Stomach (tissue), 4 donors: Measurements from ENCODE around the gene SLK.

Experiments
- POLR2A ChIP-seq, 4 donors: fragments of 450-650 bp; IDR thresholded peaks; one replicate each; pipeline ENCODE4 v1.6.1; 2016; ENCODE audit warnings: antibody characterized with exemption in 4 of 4, control low read depth in 2 of 4, mild to moderate bottlenecking in 1 of 4, moderate library complexity in 1 of 4
- TF ChIP-seq, protein P1 (sequence below), 7 experiments: fragments of 450-650 bp in 4 of 7; fragments of 200-600 bp in 3 of 7; sonication (generic) in 3 of 7; IDR thresholded peaks; one replicate each; pipeline ENCODE4 v1.5.1; 2016 to 2019; ENCODE audit warnings: antibody characterized with exemption in 7 of 7, control low read depth in 2 of 7, mild to moderate bottlenecking in 1 of 7

DNA sequence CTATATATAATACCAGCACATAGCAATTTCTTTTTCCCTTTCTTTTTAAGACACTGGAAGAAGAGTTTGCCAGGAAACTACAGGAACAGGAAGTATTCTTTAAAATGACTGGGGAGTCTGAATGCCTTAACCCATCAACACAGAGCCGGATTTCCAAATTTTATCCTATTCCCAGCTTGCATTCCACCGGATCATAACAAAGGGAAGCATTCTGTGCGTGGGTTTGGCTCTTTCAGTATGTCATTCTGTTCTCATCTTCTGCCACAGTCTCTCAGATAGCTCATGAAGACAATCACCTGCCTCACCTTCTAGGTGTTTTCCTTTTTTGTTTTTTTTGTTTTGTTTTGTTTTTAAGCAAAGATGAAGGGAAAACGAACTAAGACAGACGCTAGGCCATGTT, 58.6 kb downstream of the SLK start:
- TF ChIP-seq POLR2A (IDR thresholded peaks at IDR 0.05) = no peak
- TF ChIP-seq, protein P1, sequence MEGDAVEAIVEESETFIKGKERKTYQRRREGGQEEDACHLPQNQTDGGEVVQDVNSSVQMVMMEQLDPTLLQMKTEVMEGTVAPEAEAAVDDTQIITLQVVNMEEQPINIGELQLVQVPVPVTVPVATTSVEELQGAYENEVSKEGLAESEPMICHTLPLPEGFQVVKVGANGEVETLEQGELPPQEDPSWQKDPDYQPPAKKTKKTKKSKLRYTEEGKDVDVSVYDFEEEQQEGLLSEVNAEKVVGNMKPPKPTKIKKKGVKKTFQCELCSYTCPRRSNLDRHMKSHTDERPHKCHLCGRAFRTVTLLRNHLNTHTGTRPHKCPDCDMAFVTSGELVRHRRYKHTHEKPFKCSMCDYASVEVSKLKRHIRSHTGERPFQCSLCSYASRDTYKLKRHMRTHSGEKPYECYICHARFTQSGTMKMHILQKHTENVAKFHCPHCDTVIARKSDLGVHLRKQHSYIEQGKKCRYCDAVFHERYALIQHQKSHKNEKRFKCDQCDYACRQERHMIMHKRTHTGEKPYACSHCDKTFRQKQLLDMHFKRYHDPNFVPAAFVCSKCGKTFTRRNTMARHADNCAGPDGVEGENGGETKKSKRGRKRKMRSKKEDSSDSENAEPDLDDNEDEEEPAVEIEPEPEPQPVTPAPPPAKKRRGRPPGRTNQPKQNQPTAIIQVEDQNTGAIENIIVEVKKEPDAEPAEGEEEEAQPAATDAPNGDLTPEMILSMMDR (IDR thresholded peaks at IDR 0.05) = no peak
